ENCODE measurements around the gene GTPBP8.

DNA sequence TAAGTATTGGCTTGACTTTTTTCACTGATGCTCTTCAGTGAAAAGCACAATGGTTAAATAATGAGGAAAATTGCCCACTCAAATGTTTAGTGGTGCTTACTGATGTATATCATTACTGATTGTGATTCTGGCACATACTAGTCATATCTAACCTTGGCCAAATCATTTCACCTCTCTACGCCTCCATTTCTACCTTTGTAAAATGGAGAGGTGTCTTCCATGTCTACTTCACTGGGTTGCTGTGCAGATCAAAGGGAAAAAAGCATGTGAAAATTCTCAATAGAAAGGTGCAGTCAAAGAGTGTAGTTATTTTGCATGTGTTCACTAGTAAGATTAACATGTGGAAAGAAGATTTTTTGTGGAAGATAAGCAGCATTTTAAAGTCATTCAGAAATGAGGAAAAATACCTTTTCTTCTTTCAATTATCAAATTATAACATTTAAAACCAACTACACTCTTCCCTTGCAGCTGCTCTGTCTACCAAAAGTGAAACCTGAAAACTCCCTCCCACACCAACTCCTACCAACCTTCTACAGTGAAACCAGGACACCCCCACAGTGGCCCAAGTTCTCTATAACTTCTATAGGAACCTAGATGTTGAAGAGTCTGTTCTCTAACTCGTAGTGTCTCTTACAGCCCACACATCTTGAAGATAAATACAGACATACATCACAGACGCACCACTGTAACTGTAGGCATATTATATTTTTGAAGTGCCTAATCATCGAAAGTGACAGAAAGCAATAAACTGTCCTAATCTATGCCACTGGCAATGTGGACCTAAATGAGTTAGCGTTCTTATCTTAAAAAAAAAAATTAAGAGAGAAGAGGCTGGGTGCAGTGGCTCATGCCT lies 17.2 kb upstream of the GTPBP8 start:
- TF ChIP-seq, protein P1, sequence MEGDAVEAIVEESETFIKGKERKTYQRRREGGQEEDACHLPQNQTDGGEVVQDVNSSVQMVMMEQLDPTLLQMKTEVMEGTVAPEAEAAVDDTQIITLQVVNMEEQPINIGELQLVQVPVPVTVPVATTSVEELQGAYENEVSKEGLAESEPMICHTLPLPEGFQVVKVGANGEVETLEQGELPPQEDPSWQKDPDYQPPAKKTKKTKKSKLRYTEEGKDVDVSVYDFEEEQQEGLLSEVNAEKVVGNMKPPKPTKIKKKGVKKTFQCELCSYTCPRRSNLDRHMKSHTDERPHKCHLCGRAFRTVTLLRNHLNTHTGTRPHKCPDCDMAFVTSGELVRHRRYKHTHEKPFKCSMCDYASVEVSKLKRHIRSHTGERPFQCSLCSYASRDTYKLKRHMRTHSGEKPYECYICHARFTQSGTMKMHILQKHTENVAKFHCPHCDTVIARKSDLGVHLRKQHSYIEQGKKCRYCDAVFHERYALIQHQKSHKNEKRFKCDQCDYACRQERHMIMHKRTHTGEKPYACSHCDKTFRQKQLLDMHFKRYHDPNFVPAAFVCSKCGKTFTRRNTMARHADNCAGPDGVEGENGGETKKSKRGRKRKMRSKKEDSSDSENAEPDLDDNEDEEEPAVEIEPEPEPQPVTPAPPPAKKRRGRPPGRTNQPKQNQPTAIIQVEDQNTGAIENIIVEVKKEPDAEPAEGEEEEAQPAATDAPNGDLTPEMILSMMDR (IDR thresholded peaks at IDR 0.05): no peak
- no peak for TF ChIP-seq POLR2A (IDR thresholded peaks at IDR 0.05)

Measured in adrenal gland (tissue), 5 donors.